KMS-11 (cell line): Measurements from ENCODE around the gene TNFRSF12A.

Source experiments
- H2AFZ ChIP-seq: fragments of 200-600 bp; sonication (generic); 2 replicates; pipeline ENCODE4 v1.6.1; 2016; ENCODE audit warnings: antibody characterized with exemption, mixed run types, low read depth
- H3K27ac ChIP-seq: fragments of 200-600 bp; sonication (generic); 2 replicates; pipeline ENCODE4 v1.6.1; 2016; ENCODE audit warnings: mild to moderate bottlenecking, mixed run types
- H3K27me3 ChIP-seq: fragments of 200-600 bp; sonication (generic); 2 replicates; pipeline ENCODE4 v1.6.1; 2017; ENCODE audit warnings: mild to moderate bottlenecking, low read depth, mixed run types, moderate library complexity; ENCODE audit not compliant: insufficient read depth
- H3K36me3 ChIP-seq: fragments of 200-600 bp; sonication (generic); 2 replicates; pipeline ENCODE4 v1.6.1; 2017; ENCODE audit warnings: mild to moderate bottlenecking, mixed run types; ENCODE audit not compliant: insufficient read depth
- H3K4me1 ChIP-seq: fragments of 200-600 bp; sonication (generic); 2 replicates; pipeline ENCODE4 v1.6.1; 2016; ENCODE audit warnings: mild to moderate bottlenecking, low read depth, mixed run types; ENCODE audit not compliant: poor library complexity, severe bottlenecking
- H3K4me2 ChIP-seq: fragments of 200-600 bp; sonication (generic); 2 replicates; pipeline ENCODE4 v1.7.0; 2016; ENCODE audit warnings: mild to moderate bottlenecking, mixed run types
- H3K4me3 ChIP-seq: fragments of 200-600 bp; sonication (generic); IDR thresholded peaks from 2 replicates; pipeline ENCODE4 v1.6.1; 2017; ENCODE audit warnings: low read depth, low read length, mixed read lengths; ENCODE audit not compliant: insufficient read depth
- H3K79me2 ChIP-seq: fragments of 200-600 bp; sonication (generic); 2 replicates; pipeline ENCODE4 v1.6.1; 2016; ENCODE audit warnings: low read depth, mixed run types; ENCODE audit not compliant: insufficient read depth
- H3K9ac ChIP-seq: fragments of 200-600 bp; sonication (generic); 2 replicates; pipeline ENCODE4 v1.6.1; 2016; ENCODE audit warnings: mild to moderate bottlenecking, mixed run types
- H4K20me1 ChIP-seq: fragments of 200-600 bp; sonication (generic); 2 replicates; pipeline ENCODE4 v1.6.1; 2016; ENCODE audit warnings: mild to moderate bottlenecking, mixed run types; ENCODE audit not compliant: insufficient read depth
- TF ChIP-seq, protein P1 (sequence below): fragments of 200-600 bp; sonication (generic); conservative IDR thresholded peaks from 2 replicates; pipeline ENCODE4 v1.6.1; 2017; ENCODE audit warnings: low read depth, mild to moderate bottlenecking, antibody characterized with exemption, low read length, moderate library complexity, mixed read lengths

The TNFRSF12A gene

DNA sequence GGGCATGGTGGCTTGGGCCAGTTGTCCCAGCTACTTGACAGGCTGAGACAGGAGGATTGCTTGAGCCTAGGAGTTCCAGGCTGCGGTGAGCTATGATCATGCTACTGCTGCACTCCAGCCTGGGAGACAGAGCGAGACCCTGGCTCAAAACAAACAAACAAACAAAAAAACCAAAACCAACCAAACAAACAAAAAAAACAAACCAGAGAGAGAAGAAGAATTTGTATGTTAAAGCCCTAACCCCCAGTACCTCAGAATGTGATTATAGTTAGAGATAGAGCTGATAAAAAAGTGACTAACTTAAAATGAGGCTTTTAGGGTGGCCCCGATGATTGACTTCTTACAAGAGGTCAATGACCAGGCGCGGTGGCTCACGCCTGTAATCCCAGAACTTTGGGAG, 24.5 kb downstream of the TNFRSF12A start:
- Histone ChIP-seq H3K36me3 (no peaks in the 10 kb centered on the region), H2AFZ (no peak overlapping the region), H3K27me3 (peaks cover 77% of the 10 kb centered on the region), H3K4me2 (no peak overlapping the region), H3K9ac (no peak overlapping the region), H3K4me3 (no peak overlapping the region), H3K79me2 (no peaks in the 10 kb centered on the region), H3K4me1 (no peaks in the 10 kb centered on the region), H3K27ac (no peak overlapping the region), H4K20me1 (no peaks in the 10 kb centered on the region)
- TF ChIP-seq, protein P1, sequence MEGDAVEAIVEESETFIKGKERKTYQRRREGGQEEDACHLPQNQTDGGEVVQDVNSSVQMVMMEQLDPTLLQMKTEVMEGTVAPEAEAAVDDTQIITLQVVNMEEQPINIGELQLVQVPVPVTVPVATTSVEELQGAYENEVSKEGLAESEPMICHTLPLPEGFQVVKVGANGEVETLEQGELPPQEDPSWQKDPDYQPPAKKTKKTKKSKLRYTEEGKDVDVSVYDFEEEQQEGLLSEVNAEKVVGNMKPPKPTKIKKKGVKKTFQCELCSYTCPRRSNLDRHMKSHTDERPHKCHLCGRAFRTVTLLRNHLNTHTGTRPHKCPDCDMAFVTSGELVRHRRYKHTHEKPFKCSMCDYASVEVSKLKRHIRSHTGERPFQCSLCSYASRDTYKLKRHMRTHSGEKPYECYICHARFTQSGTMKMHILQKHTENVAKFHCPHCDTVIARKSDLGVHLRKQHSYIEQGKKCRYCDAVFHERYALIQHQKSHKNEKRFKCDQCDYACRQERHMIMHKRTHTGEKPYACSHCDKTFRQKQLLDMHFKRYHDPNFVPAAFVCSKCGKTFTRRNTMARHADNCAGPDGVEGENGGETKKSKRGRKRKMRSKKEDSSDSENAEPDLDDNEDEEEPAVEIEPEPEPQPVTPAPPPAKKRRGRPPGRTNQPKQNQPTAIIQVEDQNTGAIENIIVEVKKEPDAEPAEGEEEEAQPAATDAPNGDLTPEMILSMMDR = no peak

- TF ChIP-seq, protein P1 = no peak
- Histone ChIP-seq H3K27me3 (peaks cover 64% of the 10 kb centered on the region), H3K4me1 (no peaks in the 10 kb centered on the region), H3K27ac (no peak within 1 kb of the TSS), H3K4me3 (no peak within 1 kb of the TSS), H3K4me2 (peak within 1 kb of the TSS; percentile 33; the same call in 1 of the 2 replicates), H3K9ac (no peak within 1 kb of the TSS), H3K36me3 (no peaks in the 10 kb centered on the region), H3K79me2 (no peaks in the 10 kb centered on the region), H4K20me1 (no peaks in the 10 kb centered on the region), H2AFZ (no peak within 1 kb of the TSS)
These were observed 25.8 kb downstream of the TNFRSF12A start, which contains the start of gene MMP25 for GRCh38 chr16:3045758-3046640. TSS of gene MMP25 (plus strand) at chr16:3046561. CDS start at chr16:3046918, 357 bp downstream.

- Histone ChIP-seq H4K20me1 (no peaks in the 10 kb centered on the region), H3K27me3 (peaks cover 66% of the 10 kb centered on the region), H3K4me3 (no peak overlapping the region), H3K36me3 (no peaks in the 10 kb centered on the region), H3K9ac (no peak overlapping the region), H2AFZ (no peak overlapping the region), H3K27ac (no peak overlapping the region), H3K4me2 (no peak overlapping the region), H3K4me1 (no peaks in the 10 kb centered on the region), H3K79me2 (no peaks in the 10 kb centered on the region)
- TF ChIP-seq, protein P1 = no peak
These were observed 26.6 kb downstream of the TNFRSF12A start for GRCh38 chr16:3046641-3047386.

DNA sequence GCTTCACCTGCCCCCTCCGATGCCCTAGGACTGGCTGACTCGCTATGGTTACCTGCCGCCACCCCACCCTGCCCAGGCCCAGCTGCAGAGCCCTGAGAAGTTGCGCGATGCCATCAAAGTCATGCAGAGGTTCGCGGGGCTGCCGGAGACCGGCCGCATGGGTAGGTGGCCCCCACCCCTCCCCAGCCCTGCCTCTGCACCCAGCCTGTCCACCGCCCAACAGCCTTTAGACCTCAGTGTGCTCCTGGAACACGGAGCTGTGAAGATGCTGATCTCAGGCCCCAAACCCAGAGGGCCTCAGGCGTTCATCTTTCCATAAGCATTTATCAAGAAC, 27.2 kb downstream of the TNFRSF12A start:
- Histone ChIP-seq H3K4me2 (no peak overlapping the region), H3K4me1 (no peaks in the 10 kb centered on the region), H3K9ac (no peak overlapping the region), H3K79me2 (no peaks in the 10 kb centered on the region), H4K20me1 (no peaks in the 10 kb centered on the region), H3K4me3 (no peak overlapping the region), H3K27me3 (peaks cover 61% of the 10 kb centered on the region), H2AFZ (no peak overlapping the region), H3K27ac (no peak overlapping the region), H3K36me3 (no peaks in the 10 kb centered on the region)
- TF ChIP-seq, protein P1 = no peak
